Stimulated activated CD4-positive, alpha-beta T cell treated with anti-CD3 and anti-CD28 coated beads, Interleukin-4, amount 100 ng/mL, for 1 hour (primary cell): ENCODE results near the gene UNG.
"Not testable (repeated sequence)": the region's sequence is repeated elsewhere in the genome, so short reads cannot be mapped to it uniquely, and the experiment has no call there.

Source experiments
- DNase-seq: peaks from one replicate; pipeline ENCODE4 v3.0.0-alpha.2; 2020

Gene UNG

DNA sequence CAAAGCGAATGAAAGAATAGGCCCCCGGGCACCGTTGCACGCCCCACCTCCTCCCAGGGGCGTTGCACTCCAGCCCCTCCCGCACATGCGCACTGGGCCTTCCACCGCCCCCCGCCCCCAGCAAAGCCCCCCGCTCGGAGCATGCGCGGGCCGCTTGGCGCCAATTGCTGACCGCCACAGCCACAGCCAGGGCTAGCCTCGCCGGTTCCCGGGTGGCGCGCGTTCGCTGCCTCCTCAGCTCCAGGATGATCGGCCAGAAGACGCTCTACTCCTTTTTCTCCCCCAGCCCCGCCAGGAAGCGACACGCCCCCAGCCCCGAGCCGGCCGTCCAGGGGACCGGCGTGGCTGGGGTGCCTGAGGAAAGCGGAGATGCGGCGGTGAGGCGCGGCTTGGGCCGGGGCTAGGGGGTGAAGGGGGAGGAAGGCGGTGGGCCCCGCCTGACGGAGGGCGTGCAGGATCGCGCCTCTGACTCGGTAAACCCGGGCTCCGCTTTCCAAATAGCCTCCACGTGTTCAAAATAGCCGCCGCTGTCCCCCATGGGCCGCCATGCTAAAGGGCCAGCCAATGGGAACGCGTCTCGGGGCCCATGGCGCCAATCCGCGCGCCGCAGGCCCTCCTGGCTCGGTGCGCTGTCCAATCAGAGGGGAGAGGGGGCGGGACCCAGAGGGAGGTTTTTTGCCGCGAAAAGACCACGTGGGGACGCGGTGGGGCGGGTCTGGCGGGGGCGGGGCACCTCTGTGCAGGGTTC, at the start of gene UNG:
Gene UNG, plus strand, starts transcription at position 163 of the 748 bp plus-strand sequence. Its CDS starts 83 bp downstream, at position 246.
- DNase-seq: peak; percentile 98

GRCh38 chr12:109048706-109049105, 48.7 kb upstream of the UNG start:
- not testable (repeated sequence) for DNase-seq

DNA sequence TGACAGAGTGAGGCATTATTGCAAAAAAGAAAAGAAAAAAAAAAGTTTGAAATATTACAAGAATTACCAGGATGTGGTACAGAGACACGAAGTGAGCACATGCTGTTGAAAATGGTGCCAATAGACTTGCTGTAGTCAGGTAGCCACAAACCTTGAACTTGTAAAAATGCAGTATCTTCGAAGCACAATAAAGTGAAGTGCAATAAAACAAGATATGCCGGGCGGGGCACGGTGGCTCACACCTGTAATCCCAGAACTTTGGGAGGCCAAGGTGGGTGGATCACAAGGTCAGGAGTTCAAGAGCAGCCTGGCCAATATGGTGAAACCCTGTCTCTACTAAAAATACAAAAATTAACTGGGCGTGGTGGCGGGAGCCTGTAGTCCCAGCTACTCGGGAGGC, 47.6 kb upstream of the UNG start:
- DNase-seq: not testable (repeated sequence)

DNA sequence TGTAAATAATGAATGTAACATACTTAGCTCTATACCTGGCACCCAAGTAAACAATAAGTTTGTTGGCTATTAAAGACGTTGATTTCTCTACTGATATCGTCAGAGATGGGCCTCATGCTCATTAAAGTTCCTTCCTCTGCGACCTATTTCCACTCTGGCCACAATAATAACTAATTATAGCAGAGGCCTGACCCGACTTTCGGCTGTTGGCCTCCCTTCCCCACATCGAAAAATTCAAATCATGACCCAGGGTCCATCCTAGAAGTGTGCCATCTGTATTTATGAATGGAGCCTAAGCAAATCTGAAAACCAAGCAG, 45.3 kb upstream of the UNG start:
- no peak for DNase-seq

DNA sequence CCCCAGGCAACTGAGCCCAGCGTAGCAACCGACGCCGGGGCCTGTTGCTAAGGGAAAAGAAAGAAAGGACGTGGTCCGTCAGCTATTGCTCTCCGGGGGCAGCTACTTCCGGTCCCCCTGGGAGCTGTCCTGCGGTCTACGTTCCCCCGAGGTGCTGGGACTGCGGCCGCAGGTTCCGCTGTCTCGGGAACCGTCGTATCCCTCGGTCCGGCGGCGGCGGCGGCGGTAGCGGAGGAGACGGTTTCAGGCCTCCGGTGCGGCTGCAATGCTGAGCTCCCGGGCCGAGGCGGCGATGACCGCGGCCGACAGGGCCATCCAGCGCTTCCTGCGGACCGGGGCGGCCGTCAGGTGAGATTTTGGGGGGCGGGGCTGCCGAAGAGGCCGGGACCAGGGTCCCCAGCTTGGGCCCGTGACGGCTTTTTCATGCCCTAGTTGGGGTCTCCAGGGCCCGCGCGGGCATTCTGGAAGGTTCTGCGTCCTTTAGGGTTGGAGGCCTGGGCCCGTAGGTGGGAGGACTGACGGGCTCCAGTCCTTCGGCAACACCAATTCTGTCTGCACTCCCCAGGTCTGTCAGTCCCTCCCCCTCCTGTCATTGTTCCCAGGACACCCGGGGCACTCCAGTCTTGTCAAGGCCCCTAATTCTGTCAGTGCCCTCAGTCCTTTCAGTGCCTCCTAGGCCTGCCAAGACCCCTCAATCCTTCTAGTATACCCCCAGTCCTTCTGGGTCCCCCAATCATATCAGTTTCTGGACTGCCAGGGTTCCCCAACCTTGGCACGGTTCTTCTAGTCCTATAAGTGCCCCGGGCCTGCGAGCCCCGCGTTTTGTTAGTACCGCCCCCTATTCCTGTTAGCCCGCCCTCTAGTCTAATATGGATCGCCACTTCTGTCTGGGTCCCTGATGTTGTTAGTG, 44.7 kb upstream of the UNG start, which contains the start of gene USP30:
Gene USP30, plus strand, starts transcription at position 163 of the 910 bp plus-strand sequence. Its CDS starts 103 bp downstream, at position 266.
- peak; percentile 82 for DNase-seq

- DNase-seq: peak; percentile 7
Measured at GRCh38 chr12:109053382-109054123, 43.8 kb upstream of the UNG start.

- peak; percentile 5 for DNase-seq
Measured at GRCh38 chr12:109054124-109054513, 43.3 kb upstream of the UNG start.

GRCh38 chr12:109054520-109054919, 42.9 kb upstream of the UNG start:
- no peak for DNase-seq

DNA sequence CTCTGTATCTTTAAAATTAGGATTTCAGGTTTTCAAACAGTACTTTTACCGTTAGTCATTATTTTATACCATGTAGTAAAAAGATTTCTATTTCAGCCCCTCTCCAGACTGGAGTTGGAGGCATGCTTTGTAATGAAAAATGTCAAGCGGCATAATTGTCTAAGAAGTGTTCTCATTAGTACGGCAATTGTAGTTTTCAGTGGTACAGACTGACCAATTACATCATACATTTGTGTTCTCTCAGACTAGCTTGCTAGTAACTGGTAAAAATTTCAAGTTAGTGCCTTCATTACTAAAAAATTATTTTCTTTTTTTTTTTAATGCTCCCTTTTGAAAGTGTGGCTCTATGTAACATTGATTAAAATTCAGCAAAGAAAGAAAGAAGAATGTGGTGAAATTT, 40.5 kb upstream of the UNG start:
- no peak for DNase-seq

- DNase-seq: no peak
Measured at GRCh38 chr12:109057376-109057775, 40.0 kb upstream of the UNG start.

DNA sequence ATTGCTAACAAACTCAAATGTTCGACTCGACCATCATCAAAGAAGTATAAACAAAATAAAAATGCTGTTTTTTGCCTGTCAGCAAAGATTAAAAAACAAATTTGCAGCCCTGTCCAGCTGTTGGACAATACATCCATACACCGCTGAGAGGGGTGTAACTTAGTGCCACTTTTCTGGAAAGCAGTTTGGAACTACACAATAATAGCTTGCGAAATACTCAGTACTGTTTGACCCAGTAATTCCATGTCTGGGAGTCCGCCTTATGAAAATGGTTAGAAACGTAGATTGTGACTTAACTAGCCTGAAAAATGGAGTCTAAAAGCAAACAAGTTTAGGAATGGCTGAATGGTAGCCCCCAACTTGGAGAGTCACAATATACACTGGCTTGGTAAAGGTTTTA, 38.6 kb upstream of the UNG start:
- no peak for DNase-seq

- DNase-seq: no peak
Measured at GRCh38 chr12:109064143-109064542, 33.3 kb upstream of the UNG start.

DNA sequence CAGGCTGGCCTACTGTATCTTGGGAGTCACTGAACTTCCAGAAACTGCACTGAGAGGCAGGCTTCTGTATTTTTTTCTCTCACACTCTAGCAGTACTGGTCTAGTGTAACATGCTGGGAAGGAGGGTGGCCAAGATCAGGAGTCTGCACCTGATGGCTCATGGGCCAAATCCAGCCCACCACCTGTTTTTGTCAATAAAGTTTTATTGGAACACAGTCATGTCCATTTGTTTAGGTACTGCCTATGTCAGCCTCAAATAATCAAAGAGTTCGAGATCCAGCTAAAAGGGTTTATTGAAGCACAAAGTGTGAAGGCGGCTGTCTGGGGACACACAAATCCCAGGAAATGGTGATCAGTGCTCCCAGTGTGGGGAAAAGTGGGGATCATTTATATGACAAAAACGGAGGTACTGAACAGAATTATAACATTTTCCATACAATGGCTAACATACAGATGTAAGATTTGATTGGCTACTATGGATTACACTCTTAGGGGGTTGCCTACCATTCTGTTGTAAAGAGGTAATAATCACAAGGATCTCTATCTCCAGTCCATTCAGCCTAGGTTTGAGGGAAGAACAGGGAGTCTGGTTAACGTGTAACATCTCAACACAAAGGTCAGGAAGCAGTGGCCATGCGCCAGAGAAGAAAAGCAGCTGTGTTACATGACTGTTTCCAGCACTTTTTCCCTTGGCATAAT, 32.1 kb upstream of the UNG start:
- DNase-seq: no peak

GRCh38 chr12:109065853-109066193, 31.6 kb upstream of the UNG start:
- DNase-seq: no peak

DNA sequence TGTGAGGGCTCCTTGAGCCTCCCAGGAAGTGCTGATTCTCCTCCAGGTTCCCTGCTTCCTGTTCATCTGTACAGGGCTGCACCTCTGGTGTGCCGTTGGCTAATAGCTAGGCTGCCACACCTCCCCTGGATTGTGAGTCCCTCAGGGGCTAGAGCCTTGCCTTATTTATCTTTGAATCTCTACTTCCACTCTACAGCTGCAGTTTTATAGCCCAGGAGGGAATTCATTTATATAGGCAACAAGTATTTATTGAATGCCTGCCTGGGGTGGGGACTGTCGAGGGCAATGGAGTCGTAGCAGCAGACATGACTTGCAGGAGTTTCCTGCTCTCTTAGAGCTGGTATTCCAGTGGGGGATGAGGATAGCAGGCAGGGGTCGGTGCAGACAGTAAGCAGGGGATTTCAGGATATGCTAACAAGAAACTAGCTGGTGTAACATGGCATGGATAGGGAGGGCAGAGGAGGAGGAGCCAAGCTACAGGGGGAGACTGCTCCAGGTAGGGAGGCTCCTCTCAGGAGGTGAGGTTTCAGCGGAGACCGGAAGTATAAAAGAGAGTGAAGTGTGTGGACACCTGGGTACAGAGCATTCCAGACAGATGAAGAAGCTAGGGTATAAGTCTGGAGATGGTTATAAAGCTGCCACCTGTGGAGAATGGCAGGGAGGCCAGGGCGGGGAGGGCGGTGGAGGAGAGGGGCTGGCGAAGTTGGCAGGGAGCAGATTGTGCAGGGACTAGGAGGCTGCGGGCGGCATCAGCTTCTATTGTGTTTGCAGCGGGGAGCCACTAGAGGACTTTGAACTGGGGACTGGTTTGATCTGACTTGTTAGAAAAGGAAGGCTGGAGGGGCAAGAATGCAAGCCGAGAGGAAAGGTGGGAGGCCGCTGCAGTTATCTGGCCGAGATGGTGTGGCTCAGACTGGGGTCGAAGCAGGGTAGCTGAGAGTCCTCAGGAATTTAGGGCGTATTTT, 27.8 kb upstream of the UNG start:
- no peak for DNase-seq

DNA sequence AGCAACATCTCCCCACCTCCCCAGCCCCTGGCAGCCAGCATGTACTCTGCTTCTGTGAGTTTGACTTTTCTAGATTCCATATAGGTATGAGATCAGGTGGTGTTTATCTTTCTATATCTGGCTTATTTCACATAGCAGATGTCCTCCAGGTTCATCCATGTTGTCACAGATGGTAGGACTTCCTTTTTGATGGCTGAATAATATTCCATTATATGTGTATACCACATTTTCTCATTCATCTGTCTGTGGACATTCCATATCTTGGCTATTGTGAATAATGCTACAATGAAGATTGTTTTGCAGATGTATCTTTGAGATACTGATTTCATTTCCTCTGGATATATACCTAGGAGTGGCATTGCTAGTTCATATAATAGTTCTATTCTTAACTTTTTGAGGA, 22.5 kb upstream of the UNG start:
- DNase-seq: no peak

DNA sequence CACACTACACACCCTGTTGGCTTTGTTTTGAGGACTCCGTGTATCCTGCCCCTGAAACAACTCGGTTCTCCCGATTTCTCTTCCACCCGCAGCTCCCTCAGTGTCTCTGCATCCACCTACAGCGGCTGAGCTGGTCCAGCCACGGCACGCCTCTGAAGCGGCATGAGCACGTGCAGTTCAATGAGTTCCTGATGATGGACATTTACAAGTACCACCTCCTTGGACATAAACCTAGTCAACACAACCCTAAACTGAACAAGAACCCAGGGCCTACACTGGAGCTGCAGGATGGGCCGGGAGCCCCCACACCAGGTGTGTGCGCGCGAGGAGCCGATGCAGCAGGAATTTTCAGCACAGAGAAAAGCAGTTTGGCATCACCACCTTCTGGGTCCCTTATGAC, 14.6 kb upstream of the UNG start:
- DNase-seq: no peak

DNA sequence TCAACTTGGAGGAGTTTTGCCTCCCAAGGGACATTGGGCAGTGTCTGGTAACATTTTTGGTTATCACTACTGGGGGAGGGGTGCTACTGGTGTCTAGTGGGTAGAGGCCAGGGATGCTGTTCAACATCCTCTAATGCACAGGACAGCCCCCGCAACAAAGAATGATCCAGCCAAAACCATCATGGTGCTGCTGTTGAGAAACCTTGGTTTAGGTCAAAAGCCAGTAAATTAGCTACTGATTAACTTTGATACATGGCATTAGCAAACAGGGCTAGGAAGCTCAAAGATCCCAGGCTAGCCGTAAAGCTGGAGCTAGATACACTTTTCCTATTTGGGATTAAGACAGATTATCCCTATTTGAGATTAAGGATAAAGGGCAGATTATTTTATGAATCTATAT, 13.0 kb upstream of the UNG start:
- DNase-seq: no peak

GRCh38 chr12:109085590-109085989, 11.8 kb upstream of the UNG start:
- no peak for DNase-seq

GRCh38 chr12:109087250-109087649, 10.1 kb upstream of the UNG start:
- no peak for DNase-seq

DNA sequence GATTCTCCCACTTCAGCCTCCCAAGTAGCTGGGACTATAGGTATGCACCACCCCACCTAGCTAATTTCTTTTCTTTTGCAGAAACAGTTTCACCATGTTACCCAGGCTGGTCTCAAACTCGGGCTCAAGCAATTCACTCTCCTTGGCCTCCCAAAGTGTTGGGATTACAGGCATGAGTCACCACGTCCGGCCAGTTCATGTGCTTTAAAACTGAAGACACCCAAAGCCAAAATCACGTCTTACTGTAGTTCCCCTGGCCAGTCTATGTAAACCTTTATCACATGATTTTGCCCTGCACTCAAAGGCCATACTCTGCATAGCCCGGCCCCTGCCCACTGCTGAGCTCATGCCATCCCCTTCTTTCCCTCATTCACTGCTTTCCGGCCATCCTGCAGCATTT, 8.6 kb upstream of the UNG start:
- no peak for DNase-seq

GRCh38 chr12:109089683-109090082, 7.7 kb upstream of the UNG start:
- DNase-seq: no peak
